CD14-positive monocyte (primary cell): ENCODE data around the gene LATS2. TPM values are rescaled to one million over a fixed set of nuclear protein-coding genes. Genes with fewer than 3 reads are reported as not detected.
"Not testable (repeated sequence)": the region's sequence is repeated elsewhere in the genome, so short reads cannot be mapped to it uniquely, and the experiment has no call there.

Source experiments
- DNase-seq, 3 donors: peaks; one replicate each; pipeline ENCODE4 v3.0.0-alpha.2; 2011 to 2022
- H2AFZ ChIP-seq: 2 replicates; pipeline ENCODE4 v1.6.0; 2012; ENCODE audit warnings: mild to moderate bottlenecking, low read depth, low read length, inconsistent platforms; ENCODE audit not compliant: insufficient read depth, poor library complexity, severe bottlenecking
- H3K27ac ChIP-seq, 2 donors: 1 replicate in 1 of 2; 2 replicates in 1 of 2; pipeline ENCODE4 v1.5.1; 2012 to 2013; ENCODE audit warnings: low read length in 2 of 2, control low read depth in 1 of 2, inconsistent platforms in 1 of 2, low read depth in 1 of 2, mild to moderate bottlenecking in 1 of 2
- H3K27me3 ChIP-seq, 2 donors: one replicate each; pipeline versions ENCODE4 v1.6.0 to v1.6.1; 2011 to 2013; ENCODE audit warnings: low read length in 2 of 2; ENCODE audit not compliant: control insufficient read depth in 2 of 2, insufficient read depth in 2 of 2
- H3K36me3 ChIP-seq, 2 donors: replicated peaks in 1 of 2; 1 replicate in 1 of 2; 2 replicates in 1 of 2; pipeline versions ENCODE4 v1.5.1 to v1.6.1; 2012 to 2013; ENCODE audit warnings: low read length in 2 of 2, control low read depth in 1 of 2, inconsistent platforms in 1 of 2, mild to moderate bottlenecking in 1 of 2; ENCODE audit not compliant: insufficient read depth in 2 of 2, control insufficient read depth in 1 of 2
- H3K4me1 ChIP-seq, 2 donors: 1 replicate in 1 of 2; 2 replicates in 1 of 2; pipeline versions ENCODE4 v1.5.1 to v1.6.1; 2012 to 2013; ENCODE audit warnings: low read length in 2 of 2, control low read depth in 1 of 2, inconsistent platforms in 1 of 2, mild to moderate bottlenecking in 1 of 2, moderate library complexity in 1 of 2; ENCODE audit not compliant: insufficient read depth in 2 of 2, control insufficient read depth in 1 of 2
- H3K4me2 ChIP-seq: replicated peaks from 2 replicates; pipeline ENCODE3; 2012; ENCODE audit warnings: low read length, moderate library complexity, mild to moderate bottlenecking; ENCODE audit not compliant: poor library complexity, severe bottlenecking; ENCODE audit errors: extremely low read depth
- H3K4me3 ChIP-seq, 3 experiments: fragments of 200-600 bp in 1 of 3; sonication (generic) in 1 of 3; replicated peaks in 1 of 3; 1 replicate in 2 of 3; 2 replicates in 1 of 3; pipeline ENCODE4 v1.5.1; 2011 to 2013; ENCODE audit warnings: low read length in 3 of 3, mild to moderate bottlenecking in 3 of 3, control low read depth in 2 of 3, low read depth in 2 of 3, inconsistent platforms in 1 of 3, moderate library complexity in 1 of 3
- H3K79me2 ChIP-seq: 2 replicates; pipeline ENCODE4 v1.6.0; 2012; ENCODE audit warnings: mild to moderate bottlenecking, control low read depth, inconsistent platforms, low read length, moderate library complexity; ENCODE audit not compliant: insufficient read depth
- H3K9ac ChIP-seq: 2 replicates; pipeline ENCODE4 v1.6.0; 2017; ENCODE audit warnings: low read length, mild to moderate bottlenecking; ENCODE audit not compliant: insufficient read depth, poor library complexity, severe bottlenecking
- H3K9me3 ChIP-seq, 2 donors: replicated peaks in 1 of 2; 1 replicate in 1 of 2; 2 replicates in 1 of 2; pipeline versions ENCODE4 v1.5.1 to v1.6.1; 2012 to 2013; ENCODE audit warnings: low read length in 2 of 2, control low read depth in 1 of 2; ENCODE audit not compliant: control insufficient read depth in 1 of 2, insufficient read depth in 1 of 2
- H4K20me1 ChIP-seq: 2 replicates; pipeline ENCODE4 v1.6.0; 2012; ENCODE audit warnings: mild to moderate bottlenecking, low read length, control low read depth, moderate library complexity; ENCODE audit not compliant: insufficient read depth
- H3K27ac Mint-ChIP-seq, 7 donors: one replicate each; pipeline ENCODE4 v1.8.0; 2020; ENCODE audit warnings: mild to moderate bottlenecking in 7 of 7, mixed read lengths in 7 of 7, moderate library complexity in 6 of 7, inconsistent platforms in 2 of 7
- H3K27me3 Mint-ChIP-seq, 3 donors: one replicate each; pipeline ENCODE4 v1.8.0; 2021 to 2022; ENCODE audit warnings: low read depth in 3 of 3, mild to moderate bottlenecking in 3 of 3, mixed read lengths in 3 of 3, moderate library complexity in 3 of 3, inconsistent platforms in 1 of 3
- H3K36me3 Mint-ChIP-seq, 2 donors: one replicate each; pipeline ENCODE4 v1.8.0; 2020; ENCODE audit warnings: mixed read lengths in 2 of 2, inconsistent platforms in 1 of 2, mild to moderate bottlenecking in 1 of 2
- H3K4me1 Mint-ChIP-seq: one replicate; pipeline ENCODE4 v1.8.0; 2020; ENCODE audit warnings: mild to moderate bottlenecking, mixed read lengths
- H3K4me3 Mint-ChIP-seq, 2 donors: one replicate each; pipeline ENCODE4 v1.8.0; 2020; ENCODE audit warnings: mild to moderate bottlenecking in 2 of 2, mixed read lengths in 2 of 2, moderate library complexity in 1 of 2
- H3K9me3 Mint-ChIP-seq, 7 donors: one replicate each; pipeline ENCODE4 v1.8.0; 2020 to 2022; ENCODE audit warnings: mixed read lengths in 7 of 7, mild to moderate bottlenecking in 6 of 7, moderate library complexity in 6 of 7, inconsistent platforms in 2 of 7
- CTCF ChIP-seq: fragments of 200-600 bp; IDR thresholded peaks from one replicate; pipeline ENCODE4 v1.8.0; 2022; ENCODE audit warnings: antibody characterized with exemption, mild to moderate bottlenecking
- WGBS: methylation state at CpG from one replicate; pipeline ENCODE4 v1.1.5; 2013; ENCODE audit warnings: missing lambda C conversion rate; ENCODE audit not compliant: insufficient coverage; 5-methylcytosine and 5-hydroxymethylcytosine counted together
- intact Hi-C, 2 donors: fragments of 100-400 bp; cut with micrococcal nuclease; formaldehyde crosslinking; loops; one replicate each; pipeline versions ENCODE4 v1.15.0 to v1.15.1; 2023
- polyA plus RNA-seq, 3 donors: library from polyadenylated mRNA; depleted of rRNA in 1 of 3; unstranded in 2 of 3; stranded (reverse) in 1 of 3; fragments of 300-500 nt in 2 of 3; fragments of >200 nt in 1 of 3; fragmentation: Illumina TruSeq in 2 of 3; gene quantifications; 1 replicate in 2 of 3; 2 replicates in 1 of 3; pipeline ENCODE4 v1.2.3, GENCODE V29; 2012 to 2021

Gene LATS2
- polyA plus RNA-seq, 3 donors, result 0.96 to 11.2 (median 1.0) TPM

GRCh38 chr13:20938302-20938701 is 123.1 kb downstream of the LATS2 start:
- intact Hi-C loops, result no loop called here
- Mint-ChIP-seq H3K9me3 (no peaks in the 10 kb centered on the region), H3K27ac (no peak overlapping the region), H3K4me3 (no peak overlapping the region), H3K4me1 (peaks cover 5% of the 10 kb centered on the region), H3K27me3 (peaks cover 0 to 3% (median 0%) of the 10 kb centered on the region in 3 donors), H3K36me3 (no peaks in the 10 kb centered on the region)
- H4K20me1 ChIP-seq, result no peaks in the 10 kb centered on the region
- H3K9me3 ChIP-seq, result no peaks in the 10 kb centered on the region
- no peak overlapping the region for H2AFZ ChIP-seq
- H3K27me3 ChIP-seq, result no peaks in the 10 kb centered on the region
- TF ChIP-seq CTCF, result no peak
- H3K27ac ChIP-seq, result no peak overlapping the region
- peaks cover 4 to 5% of the 10 kb centered on the region in 2 donors for H3K4me1 ChIP-seq
- no peak overlapping the region for H3K4me3 ChIP-seq
- H3K4me2 ChIP-seq, result no peak overlapping the region
- H3K9ac ChIP-seq, result no peak overlapping the region
- H3K36me3 ChIP-seq, result no peaks in the 10 kb centered on the region
- 83% methylated on average over 2 of the region's 6 CpGs for WGBS
- DNase-seq, result no peak
- H3K79me2 ChIP-seq, result no peaks in the 10 kb centered on the region

- WGBS, result no CpG with 5 or more reads among the region's 4 CpGs
- H3K27me3 Mint-ChIP-seq, result peaks cover 0 to 7% (median 4%) of the 10 kb centered on the region in 3 donors
- Histone ChIP-seq H3K36me3 (no peaks in the 10 kb centered on the region), H3K9me3 (no peaks in the 10 kb centered on the region), H4K20me1 (no peaks in the 10 kb centered on the region), H3K27me3 (no peaks in the 10 kb centered on the region), H3K4me3 (no peak overlapping the region), H2AFZ (no peak overlapping the region), H3K9ac (no peak overlapping the region), H3K4me1 (no peaks in the 10 kb centered on the region), H3K4me2 (no peak overlapping the region), H3K27ac (no peak overlapping the region), H3K79me2 (no peaks in the 10 kb centered on the region)
- H3K4me1 Mint-ChIP-seq, result no peaks in the 10 kb centered on the region
- no peaks in the 10 kb centered on the region for H3K9me3 Mint-ChIP-seq
- H3K4me3 Mint-ChIP-seq, result no peak overlapping the region
- H3K27ac Mint-ChIP-seq, result no peak overlapping the region
- no peak for TF ChIP-seq CTCF
- H3K36me3 Mint-ChIP-seq, result no peaks in the 10 kb centered on the region
- DNase-seq, result no peak
- intact Hi-C loops, result loop anchor here in 1 of 2 donors (10.0 kb wide), 3 partner anchors 213 to 733 kb away; partner anchors contain the start of gene GJB2
Measured at GRCh38 chr13:20927596-20928257, 133.7 kb downstream of the LATS2 start.

- not testable (repeated sequence) for H3K9ac ChIP-seq, H3K36me3 ChIP-seq, H3K27ac Mint-ChIP-seq, H3K27me3 Mint-ChIP-seq, H3K9me3 Mint-ChIP-seq, H3K9me3 ChIP-seq, H3K4me3 ChIP-seq, H3K36me3 Mint-ChIP-seq, H3K4me2 ChIP-seq, DNase-seq, H2AFZ ChIP-seq, H3K27ac ChIP-seq, H4K20me1 ChIP-seq, H3K4me1 Mint-ChIP-seq, H3K4me3 Mint-ChIP-seq, H3K79me2 ChIP-seq, H3K4me1 ChIP-seq, H3K27me3 ChIP-seq
- WGBS, result 50% methylated on average over 2 of the region's 13 CpGs
- intact Hi-C loops, result loop anchor here in 1 of 2 donors (10.0 kb wide), 3 partner anchors 211 to 731 kb away; partner anchors contain the start of gene GJB2
Measured at GRCh38 chr13:20925395-20925790, 136.0 kb downstream of the LATS2 start.
